ENCODE results near the gene ITGB2. TPM values are rescaled to one million over a fixed set of nuclear protein-coding genes. Genes with fewer than 3 reads are reported as not detected.
A peak's percentile ranks its signal among the peaks of the same experiment; 100 is the strongest.

Gene ITGB2
- total RNA-seq, 1 experiment from 2014 or later: 1.5 TPM

- H3K36me3 ChIP-seq (ENCODE audit: control insufficient read depth in 1 of 2, insufficient read depth in 2 of 2, low read length in 2 of 2): no peaks in the 10 kb centered on the region
- H3K27me3 ChIP-seq (ENCODE audit: insufficient read depth, low read length): peaks cover 70% of the 10 kb centered on the region
- H3K9me3 ChIP-seq (ENCODE audit: control insufficient read depth in 1 of 2, insufficient read depth in 1 of 2, low read depth in 1 of 2, low read length in 2 of 2): no peaks in the 10 kb centered on the region
- RAD21 ChIA-PET (ENCODE audit: low non-redundant PET in 1 of 2, low total read pairs in 2 of 2, uncharacterized antibody in 2 of 2, unreplicated experiment in 2 of 2): no interaction called here
- no peaks in the 10 kb centered on the region for H3K79me2 ChIP-seq (ENCODE audit: insufficient read depth, low read length)
- no TSS peak for BruUV-seq (replicated peaks)
- intact Hi-C loops (cut with micrococcal nuclease): loop anchor here (5.0 kb wide), 1 partner anchor 35 kb away; no protein-coding TSS in a partner anchor
- peak overlapping the region; percentile 6 to 44 for H3K4me3 ChIP-seq (replicated peaks in 1 of 2; ENCODE audit: low read depth in 1 of 2, low read length in 2 of 2)
- ATAC-seq (no peak), DNase-seq (ENCODE audit: low read depth, low spot score) (no peak)
- H2AFZ ChIP-seq (ENCODE audit: low read depth, low read length, poor library complexity, severe bottlenecking): no peak overlapping the region
- H4K20me1 ChIP-seq (ENCODE audit: insufficient read depth): no peaks in the 10 kb centered on the region
- CTCF ChIA-PET: interaction anchor here (0.9 to 1.4 kb wide), 4 partner anchors 10 to 210 kb away, joined by 3 to 5 read pairs (median 4); no protein-coding TSS in a partner anchor
- no peak overlapping the region for H3K9ac ChIP-seq (ENCODE audit: low read length)
- H3K27ac ChIP-seq (ENCODE audit: low read depth, low read length): no peak overlapping the region
- peak overlapping the region; percentile 83 for H3K4me2 ChIP-seq (ENCODE audit: low read length)
- no peak for TF ChIP-seq ZFX (IDR thresholded peaks at IDR 0.05)
- no peak for TF ChIP-seq CBX3 (IDR thresholded peaks at IDR 0.05; ENCODE audit: low read depth)
- peaks cover 20 to 34% of the 10 kb centered on the region in 2 experiments for H3K4me1 ChIP-seq (ENCODE audit: control insufficient read depth in 1 of 2, insufficient read depth in 2 of 2, low read length in 2 of 2)
- no peaks in the 10 kb centered on the region for H3K9me2 ChIP-seq (ENCODE audit: insufficient read depth)
- POLR2A ChIA-PET: interaction anchor here (1.0 to 1.5 kb wide), 3 partner anchors 9 to 54 kb away, joined by 3 to 5 read pairs (median 3); partner anchors contain the start of gene PTTG1IP
These were observed 6.5 kb upstream of the ITGB2 start for GRCh38 chr21:44927259-44927586.

GRCh38 chr21:44926331-44927101 is 5.8 kb upstream of the ITGB2 start:
- no peak for ATAC-seq
- TF ChIP-seq MAX (IDR thresholded peaks at IDR 0.05) (no peak), POLR2AphosphoS5 (IDR thresholded peaks at IDR 0.05; ENCODE audit: low read depth, low read length) (no peak), SRF (IDR thresholded peaks at IDR 0.05; ENCODE audit: low read depth) (no peak), ZFX (IDR thresholded peaks at IDR 0.05) (no peak), TCF7L2 (IDR thresholded peaks at IDR 0.05; ENCODE audit: borderline replicate concordance, extremely low read depth, insufficient read depth, insufficient read length) (no peak), ATF3 (IDR thresholded peaks at IDR 0.05) (no peak), YY1 (IDR thresholded peaks at IDR 0.05; ENCODE audit: extremely low read depth, insufficient replicate concordance, low read depth, low read length) (no peak), REST (IDR thresholded peaks at IDR 0.05; ENCODE audit: low read depth) (no peak), JUND (IDR thresholded peaks at IDR 0.05) (no peak), RAD21 (IDR thresholded peaks at IDR 0.05; ENCODE audit: low read depth) (no peak), EGR1 (IDR thresholded peaks at IDR 0.05; ENCODE audit: low read depth) (no peak), ELF1 (IDR thresholded peaks at IDR 0.05; ENCODE audit: borderline replicate concordance, low read depth) (no peak), EZH2 (IDR thresholded peaks at IDR 0.05) (no peak)

More at GRCh38 chr21:44926331-44927101, 5.8 kb upstream of the ITGB2 start:
- Histone ChIP-seq H3K9ac (ENCODE audit: low read length) (no peak overlapping the region), H3K36me3 (ENCODE audit: control insufficient read depth in 1 of 2, insufficient read depth in 2 of 2, low read length in 2 of 2) (no peaks in the 10 kb centered on the region), H3K9me2 (ENCODE audit: insufficient read depth) (no peaks in the 10 kb centered on the region), H3K27me3 (ENCODE audit: insufficient read depth, low read length) (peaks cover 73% of the 10 kb centered on the region), H3K9me3 (ENCODE audit: control insufficient read depth in 1 of 2, insufficient read depth in 1 of 2, low read depth in 1 of 2, low read length in 2 of 2) (no peaks in the 10 kb centered on the region), H2AFZ (ENCODE audit: low read depth, low read length, poor library complexity, severe bottlenecking) (no peak overlapping the region), H3K4me2 (ENCODE audit: low read length) (peak overlapping the region; percentile 83), H3K4me3 (replicated peaks in 1 of 2; ENCODE audit: low read depth in 1 of 2, low read length in 2 of 2) (no peak overlapping the region), H3K4me1 (ENCODE audit: control insufficient read depth in 1 of 2, insufficient read depth in 2 of 2, low read length in 2 of 2) (peaks cover 20 to 34% of the 10 kb centered on the region in 2 experiments), H3K79me2 (ENCODE audit: insufficient read depth, low read length) (no peaks in the 10 kb centered on the region), H4K20me1 (ENCODE audit: insufficient read depth) (no peaks in the 10 kb centered on the region), H3K27ac (ENCODE audit: low read depth, low read length) (no peak overlapping the region)
- POLR2A ChIA-PET: interaction anchor here (1.5 kb wide), 1 partner anchor 8 kb away, joined by 5 read pairs; no protein-coding TSS in a partner anchor
- DNase-seq (ENCODE audit: low read depth, low spot score): no peak
- RAD21 ChIA-PET (ENCODE audit: low non-redundant PET in 1 of 2, low total read pairs in 2 of 2, uncharacterized antibody in 2 of 2, unreplicated experiment in 2 of 2): no interaction called here
- CTCF ChIA-PET: no interaction called here
- intact Hi-C loops (cut with micrococcal nuclease): loop anchor here (5.0 kb wide), 1 partner anchor 34 kb away; no protein-coding TSS in a partner anchor
- no TSS peak for BruUV-seq (replicated peaks)
